GM12801 (cell line): ENCODE data around the gene CNKSR1.

Experiments
- CTCF ChIP-seq: IDR thresholded peaks from one replicate; pipeline ENCODE4 v1.5.1; 2011; ENCODE audit warnings: control low read depth; ENCODE audit not compliant: insufficient read length; ENCODE audit errors: extremely low read depth

The CNKSR1 gene

GRCh38 chr1:26169198-26169554 lies 8.1 kb upstream of the CNKSR1 start:
- TF ChIP-seq CTCF, result no peak

- no peak for TF ChIP-seq CTCF
Observed at GRCh38 chr1:26169669-26170471, 7.4 kb upstream of the CNKSR1 start, which contains the start of gene ZNF593. Gene ZNF593, plus strand, starts transcription at chr1:26169908. Its CDS starts 76 bp downstream, at chr1:26169984.

GRCh38 chr1:26170472-26170821 lies 6.8 kb upstream of the CNKSR1 start:
- TF ChIP-seq CTCF, result no peak

GRCh38 chr1:26171084-26172072 lies 5.9 kb upstream of the CNKSR1 start, which contains the start of gene ZNF593OS:
Gene ZNF593OS, minus strand, starts transcription at chr1:26171832. Its CDS starts 171 bp downstream, at chr1:26171661.
- TF ChIP-seq CTCF, result no peak

- no peak for TF ChIP-seq CTCF
Observed at GRCh38 chr1:26175346-26175745, 1.9 kb upstream of the CNKSR1 start.

GRCh38 chr1:26180010-26180506 lies 2.8 kb downstream of the CNKSR1 start:
- TF ChIP-seq CTCF, result no peak

GRCh38 chr1:26181586-26182382 lies 4.5 kb downstream of the CNKSR1 start:
- no peak for TF ChIP-seq CTCF
